KOPT-K1 (cell line): ENCODE data around the gene NT5C1A.

Source experiments
- H3K27ac ChIP-seq: fragments of 200-600 bp; sonication (generic); 2 replicates; pipeline ENCODE4 v1.5.1; 2016; ENCODE audit warnings: antibody characterized with exemption, mild to moderate bottlenecking, low read depth, low read length; ENCODE audit not compliant: poor library complexity, severe bottlenecking
- H3K36me3 ChIP-seq: fragments of 200-600 bp; sonication (generic); 2 replicates; pipeline ENCODE4 v1.5.1; 2017; ENCODE audit warnings: antibody characterized with exemption, mild to moderate bottlenecking, low read length, moderate library complexity; ENCODE audit not compliant: insufficient read depth
- H3K9me3 ChIP-seq: fragments of 200-600 bp; sonication (generic); 2 replicates; pipeline ENCODE4 v1.5.1; 2017; ENCODE audit warnings: antibody characterized with exemption, low read length, mild to moderate bottlenecking; ENCODE audit not compliant: insufficient read depth, poor library complexity, severe bottlenecking

NT5C1A gene

DNA sequence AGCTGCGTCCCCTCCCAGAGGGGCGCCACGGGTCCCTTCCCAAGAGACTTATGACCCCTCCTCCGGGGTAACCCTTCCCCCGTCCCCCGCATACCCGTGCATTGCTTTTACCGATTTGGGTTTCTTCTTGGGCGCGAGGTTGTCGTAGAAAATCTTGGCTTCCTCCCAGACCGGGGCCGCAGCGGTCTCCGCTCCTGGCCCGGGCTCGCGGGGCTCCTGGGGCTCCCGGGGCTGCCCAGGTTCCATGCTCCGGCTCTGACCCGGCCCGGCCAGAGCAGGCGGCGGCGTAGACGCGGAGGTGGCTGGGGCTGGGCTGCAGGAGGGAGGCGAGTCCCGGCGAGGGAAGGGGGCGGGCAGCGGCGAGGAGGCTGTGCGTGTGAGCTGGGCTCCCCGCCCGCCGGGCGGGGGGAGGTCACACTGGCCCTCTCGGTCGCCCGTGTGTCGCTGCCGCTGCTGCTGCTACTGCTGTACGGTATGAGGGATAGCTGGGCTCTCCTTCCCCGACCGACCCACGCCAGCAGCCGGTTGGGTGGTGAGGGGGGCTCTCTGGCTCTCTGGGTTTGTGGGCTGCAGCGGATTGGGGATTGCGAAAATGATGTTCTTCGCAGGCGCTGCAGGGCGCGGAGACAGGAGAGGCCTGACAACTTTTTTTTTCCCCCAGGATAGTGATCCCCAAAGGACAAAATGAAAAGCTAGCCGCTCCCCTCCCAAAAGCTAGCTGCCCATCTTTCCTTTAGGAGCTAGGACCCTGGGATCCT lies at the start of gene NT5C1A:
Gene NT5C1A (minus strand): TSS at position 315 of the 758 bp plus-strand sequence. CDS start 69 bp downstream, at position 246.
- H3K27ac ChIP-seq = no peak within 1 kb of the TSS

DNA sequence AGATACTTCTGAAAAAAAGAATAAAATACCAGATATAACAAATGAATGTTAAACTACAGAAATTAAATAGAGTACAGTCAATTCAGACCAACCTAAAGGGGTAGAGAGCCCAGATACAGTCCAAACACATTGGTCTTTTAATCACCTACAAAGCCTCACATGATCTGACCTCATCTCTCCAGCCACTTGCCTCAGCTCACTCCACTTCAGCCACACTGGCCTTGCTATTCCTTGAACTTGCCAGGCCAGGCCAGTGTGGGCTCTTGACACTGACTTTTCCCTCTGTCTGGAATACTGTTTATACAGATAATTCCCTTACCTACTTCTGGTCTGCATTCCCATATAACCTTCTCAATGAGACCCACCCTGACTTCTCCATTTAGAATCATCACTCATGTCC lies 49.8 kb upstream of the NT5C1A start:
- no peaks in the 10 kb centered on the region for H3K9me3 ChIP-seq
- no peak overlapping the region for H3K27ac ChIP-seq
- H3K36me3 ChIP-seq = no peaks in the 10 kb centered on the region

More for the DNA sequence above, at the start of gene NT5C1A:
- no peaks in the 10 kb centered on the region for H3K36me3 ChIP-seq
- no peaks in the 10 kb centered on the region for H3K9me3 ChIP-seq

GRCh38 chr1:39720094-39720999 lies 48.4 kb upstream of the NT5C1A start:
- no peak overlapping the region for H3K27ac ChIP-seq

GRCh38 chr1:39717809-39718208 lies 45.9 kb upstream of the NT5C1A start:
- Histone ChIP-seq H3K9me3 (no peaks in the 10 kb centered on the region), H3K36me3 (no peaks in the 10 kb centered on the region), H3K27ac (no peak overlapping the region)

More at GRCh38 chr1:39720094-39720999, 48.4 kb upstream of the NT5C1A start:
- Histone ChIP-seq H3K36me3 (no peaks in the 10 kb centered on the region), H3K9me3 (no peaks in the 10 kb centered on the region)

DNA sequence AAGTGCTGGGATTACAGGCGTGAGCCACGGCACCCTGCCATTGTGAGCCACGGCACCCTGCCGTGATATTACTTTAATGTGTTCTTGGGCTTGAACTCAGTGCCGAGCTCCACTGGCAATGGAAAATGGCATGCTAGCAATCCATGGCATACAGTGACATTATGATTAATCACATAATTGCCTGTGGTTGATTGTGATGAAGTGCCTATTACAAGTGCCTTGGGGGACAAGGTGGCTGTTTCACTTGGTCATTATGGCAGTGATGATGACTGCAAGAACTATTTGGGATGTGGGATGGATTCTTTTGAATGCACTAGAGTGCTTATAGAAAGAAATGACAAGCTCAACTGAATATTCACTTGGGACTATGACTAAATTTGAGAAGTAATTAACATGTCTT lies 41.6 kb upstream of the NT5C1A start:
- H3K9me3 ChIP-seq = no peaks in the 10 kb centered on the region
- H3K36me3 ChIP-seq = no peaks in the 10 kb centered on the region

DNA sequence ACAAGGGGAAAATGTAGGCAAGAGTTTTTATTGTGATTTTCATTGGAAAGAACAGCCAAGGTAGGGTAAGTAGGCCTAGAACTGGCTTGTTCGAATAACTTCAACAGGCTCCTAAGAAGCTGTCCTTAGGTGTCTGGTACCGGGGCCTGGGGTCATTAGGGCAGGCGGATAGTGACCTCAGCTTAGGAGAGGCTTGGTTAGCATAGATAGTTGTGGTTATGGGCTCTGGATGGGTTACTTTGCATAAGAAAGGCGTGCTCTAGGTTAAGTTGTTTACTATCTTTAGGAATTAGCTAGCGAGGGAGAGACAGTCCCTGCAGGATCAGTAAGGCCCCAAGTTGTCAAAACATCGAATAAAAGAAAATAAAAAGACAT lies 40.0 kb upstream of the NT5C1A start:
- H3K27ac ChIP-seq = no peak overlapping the region
- no peaks in the 10 kb centered on the region for H3K36me3 ChIP-seq
- no peaks in the 10 kb centered on the region for H3K9me3 ChIP-seq

More for the DNA sequence above, 41.6 kb upstream of the NT5C1A start:
- no peak overlapping the region for H3K27ac ChIP-seq

DNA sequence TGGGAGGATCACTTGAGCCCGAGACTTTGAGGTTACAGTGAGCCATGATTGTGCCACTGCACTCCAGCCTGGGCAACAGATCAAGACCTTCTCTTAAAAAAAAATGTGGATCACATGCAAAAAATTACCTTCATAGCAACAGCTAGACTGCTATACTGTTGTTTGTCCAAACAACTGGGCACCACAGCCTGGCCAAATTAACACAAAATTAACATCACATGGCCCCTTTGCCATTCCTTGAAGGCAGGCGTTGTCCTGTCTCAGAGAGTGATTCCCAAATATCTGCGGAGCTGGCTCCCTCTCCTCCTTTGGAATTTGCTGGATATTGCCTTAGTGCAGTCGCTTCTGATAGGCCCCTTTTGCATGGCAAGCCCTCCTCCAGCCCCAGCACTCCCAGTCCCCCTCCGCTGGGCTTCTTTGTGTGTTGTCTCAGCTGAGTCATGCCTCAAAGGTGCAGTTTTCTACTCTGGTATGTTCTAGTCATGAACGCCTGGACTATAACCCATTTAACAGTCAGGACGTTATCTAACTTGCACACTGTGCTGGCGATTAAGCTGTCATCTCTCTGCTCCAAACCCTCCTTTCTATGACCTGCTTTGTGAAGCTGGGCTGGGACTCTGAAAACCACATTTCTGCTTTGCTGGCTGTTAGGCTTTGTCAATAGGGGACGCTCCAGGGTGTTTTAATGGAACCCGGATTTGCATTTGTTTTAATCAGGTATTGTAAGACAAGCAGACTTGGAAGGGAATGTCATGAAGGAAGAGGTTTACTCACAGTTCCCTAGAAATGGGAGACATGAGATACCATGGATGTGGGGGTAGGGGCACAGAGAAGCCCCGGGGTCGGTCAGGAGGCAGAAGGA lies 39.4 kb upstream of the NT5C1A start:
- Histone ChIP-seq H3K27ac (no peak overlapping the region), H3K9me3 (no peaks in the 10 kb centered on the region), H3K36me3 (no peaks in the 10 kb centered on the region)

GRCh38 chr1:39707506-39707905 lies 35.6 kb upstream of the NT5C1A start:
- Histone ChIP-seq H3K36me3 (no peaks in the 10 kb centered on the region), H3K27ac (no peak overlapping the region), H3K9me3 (no peaks in the 10 kb centered on the region)

DNA sequence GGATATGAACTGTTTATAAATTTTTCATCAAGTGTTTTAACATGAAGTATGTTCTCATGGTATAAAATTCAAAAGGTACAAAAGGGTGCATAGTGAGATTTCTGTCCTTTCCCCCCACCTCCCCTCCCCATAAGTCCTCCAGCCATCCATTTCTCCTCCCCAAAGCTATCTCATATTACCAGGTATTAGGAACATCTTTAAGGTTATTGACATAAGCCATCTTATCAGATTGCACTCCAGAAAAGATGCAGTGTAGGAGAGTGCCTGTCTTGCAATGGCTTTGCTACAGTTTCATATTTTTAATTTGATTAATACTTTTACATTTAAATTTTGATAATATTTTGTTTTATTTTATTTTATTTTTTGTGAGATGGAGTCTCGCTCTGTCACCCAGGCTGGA lies 32.9 kb upstream of the NT5C1A start:
- Histone ChIP-seq H3K36me3 (no peaks in the 10 kb centered on the region), H3K27ac (no peak overlapping the region)

DNA sequence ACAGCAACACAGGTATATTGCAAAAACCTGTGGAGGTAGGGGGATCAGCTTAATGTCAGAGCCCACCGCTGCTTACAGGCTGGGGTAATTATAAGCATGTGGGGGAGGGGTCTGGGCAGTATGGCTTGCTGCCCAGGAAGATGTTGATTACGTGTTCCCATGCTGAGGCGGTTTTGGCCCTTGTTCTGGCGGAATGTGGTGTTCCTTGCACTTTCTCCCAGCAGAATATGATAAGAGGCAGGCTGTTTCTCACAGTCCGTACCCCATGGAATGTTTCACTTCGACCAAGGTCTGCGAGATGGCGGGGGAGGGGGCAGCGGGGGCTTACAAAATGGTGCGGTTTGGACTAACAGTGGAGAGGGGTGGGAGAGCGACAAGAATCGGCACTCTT lies 29.1 kb upstream of the NT5C1A start:
- H3K9me3 ChIP-seq = peaks cover 3% of the 10 kb centered on the region
- no peaks in the 10 kb centered on the region for H3K36me3 ChIP-seq
- H3K27ac ChIP-seq = no peak overlapping the region

More for the DNA sequence above, 32.9 kb upstream of the NT5C1A start:
- H3K9me3 ChIP-seq = no peaks in the 10 kb centered on the region

DNA sequence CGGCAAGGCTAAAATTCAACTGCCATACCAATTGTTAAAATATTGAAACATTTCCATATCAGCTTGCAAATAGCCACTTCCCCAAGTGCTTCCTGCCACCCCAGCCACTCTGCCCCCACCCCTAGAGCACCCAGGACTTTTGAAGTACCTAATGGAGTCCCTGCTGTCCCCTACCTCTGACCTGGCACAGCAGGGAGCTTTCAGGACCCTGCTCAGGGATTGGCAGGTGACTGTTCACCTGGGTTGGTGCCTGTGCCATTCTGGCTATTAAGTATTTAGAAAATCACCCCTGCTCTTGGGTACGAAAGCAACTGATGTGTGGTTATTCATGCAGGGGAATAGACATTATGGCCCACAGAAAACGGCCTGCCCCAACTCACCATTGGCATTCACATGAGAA lies 28.4 kb upstream of the NT5C1A start:
- H3K9me3 ChIP-seq = peaks cover 3% of the 10 kb centered on the region
- H3K36me3 ChIP-seq = no peaks in the 10 kb centered on the region
- H3K27ac ChIP-seq = no peak overlapping the region

DNA sequence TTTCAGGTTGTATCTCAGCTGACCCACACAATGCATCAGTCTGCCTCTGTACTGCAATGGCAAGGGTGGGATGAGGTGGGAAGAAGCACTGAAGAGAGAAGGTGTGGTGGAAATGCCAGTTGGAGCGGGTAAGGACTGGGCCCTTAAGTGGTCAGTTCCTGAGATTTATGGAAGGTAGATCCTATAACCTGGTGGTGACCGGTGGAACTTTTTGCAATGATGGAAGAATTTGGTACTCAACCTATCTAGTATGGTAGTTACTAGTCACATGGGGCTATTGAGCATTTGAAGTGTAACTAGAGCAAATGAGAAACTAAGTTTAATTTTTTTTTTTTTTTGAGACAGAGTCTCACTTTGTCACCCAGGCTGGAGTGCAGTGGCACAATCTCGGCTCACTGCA lies 27.5 kb upstream of the NT5C1A start:
- peaks cover 3% of the 10 kb centered on the region for H3K9me3 ChIP-seq
- no peak overlapping the region for H3K27ac ChIP-seq
- H3K36me3 ChIP-seq = no peaks in the 10 kb centered on the region

GRCh38 chr1:39698568-39698967 lies 26.7 kb upstream of the NT5C1A start:
- Histone ChIP-seq H3K9me3 (peaks cover 3% of the 10 kb centered on the region), H3K27ac (no peak overlapping the region), H3K36me3 (no peaks in the 10 kb centered on the region)

DNA sequence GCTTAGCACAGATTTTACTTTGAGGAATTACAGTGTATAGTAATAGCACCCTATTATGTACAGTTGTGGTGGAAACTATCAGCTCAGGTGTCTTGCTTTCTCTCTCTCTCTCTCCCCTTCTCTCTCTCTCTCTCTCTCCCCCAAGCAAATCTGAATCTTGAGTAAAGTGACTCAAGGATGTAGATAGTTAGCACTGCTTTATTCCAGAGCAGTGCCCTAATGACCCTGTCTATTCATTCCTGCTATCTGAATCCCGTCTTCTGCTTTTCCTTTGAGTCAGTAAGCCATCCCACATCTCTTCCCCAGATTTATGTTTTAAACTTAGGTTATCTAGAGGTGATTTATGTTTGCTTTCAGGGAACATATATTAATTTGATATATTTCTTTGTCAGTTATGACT lies 24.5 kb upstream of the NT5C1A start:
- peaks cover 3% of the 10 kb centered on the region for H3K9me3 ChIP-seq
- no peaks in the 10 kb centered on the region for H3K36me3 ChIP-seq
- H3K27ac ChIP-seq = no peak overlapping the region

DNA sequence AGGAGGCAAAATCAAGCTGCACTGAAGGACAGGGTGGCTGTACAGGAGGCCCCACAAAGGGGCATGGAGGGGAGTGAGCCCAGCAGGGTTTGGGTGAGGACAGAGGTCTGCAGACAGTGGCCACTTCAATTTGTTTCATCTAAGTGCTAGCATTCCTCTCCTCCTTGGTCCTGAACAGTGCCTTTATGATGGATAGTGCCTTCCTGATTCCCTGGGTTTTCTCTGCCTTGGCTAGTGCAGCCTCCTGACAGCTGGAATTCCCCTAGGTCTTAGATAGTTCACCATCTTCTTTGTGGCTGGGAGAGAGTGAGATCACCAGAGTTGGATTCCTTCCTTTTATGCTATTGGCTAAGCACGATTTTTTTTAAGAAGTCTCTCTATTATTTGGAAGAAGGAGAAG lies 23.1 kb upstream of the NT5C1A start:
- H3K36me3 ChIP-seq = no peaks in the 10 kb centered on the region
- H3K9me3 ChIP-seq = peaks cover 3% of the 10 kb centered on the region
- H3K27ac ChIP-seq = no peak overlapping the region
